ENCODE data around the gene SNRNP27. TPM values are rescaled to one million over a fixed set of nuclear protein-coding genes. Genes with fewer than 3 reads are reported as not detected.

SNRNP27 gene
- total and polyA plus RNA-seq, 9 of the 15 experiments (the other 6 are each of a cell fraction or from before 2014, with no cell fraction given), result 29.2 to 102 (median 65.7) TPM

GRCh38 chr2:69914164-69914949 is 20.6 kb downstream of the SNRNP27 start (continued):
- TF ChIP-seq ZNF398 (CRISPR knock-in tag; IDR thresholded peaks at IDR 0.05), result no peak
- TF ChIP-seq XRCC5 (IDR thresholded peaks at IDR 0.05; ENCODE audit: low read depth, low read length), result peak; percentile 25; the same call in 1 of the 2 replicates
- TF ChIP-seq ZNF512 (tag; IDR thresholded peaks at IDR 0.05), result no peak
- TF ChIP-seq ZNF277 (CRISPR knock-in tag; IDR thresholded peaks at IDR 0.05; ENCODE audit: borderline replicate concordance), result no peak
- TF ChIP-seq RBM34 (IDR thresholded peaks at IDR 0.05; ENCODE audit: borderline replicate concordance, insufficient read depth, low read length), result no peak
- no peak for TF ChIP-seq NFXL1 (CRISPR knock-in tag; IDR thresholded peaks at IDR 0.05)
- TF ChIP-seq SMAD1 (IDR thresholded peaks at IDR 0.05; ENCODE audit: low read depth, low read length, partially characterized antibody), result peak; percentile 63
- TF ChIP-seq FOXK2 (conservative IDR thresholded peaks at IDR 0.05 in 1 of 2, IDR thresholded peaks at IDR 0.05 in 1 of 2; ENCODE audit: low read depth in 2 of 2), result peak; percentile 96 to 97
- no peak for TF ChIP-seq POLR3A (IDR thresholded peaks at IDR 0.05; ENCODE audit: borderline replicate concordance, extremely low read depth, insufficient read depth, insufficient read length)
- no peak for TF ChIP-seq ZNF311 (CRISPR knock-in tag; IDR thresholded peaks at IDR 0.05)
- TF ChIP-seq CCAR2 (IDR thresholded peaks at IDR 0.05; ENCODE audit: low read depth, low read length), result no peak
- no peak for TF ChIP-seq HOMEZ (CRISPR knock-in tag; IDR thresholded peaks at IDR 0.05)
- TF ChIP-seq MAFG (tag; conservative IDR thresholded peaks at IDR 0.05), result no peak
- no peak for TF ChIP-seq KAT2B (IDR thresholded peaks at IDR 0.05; ENCODE audit: low read depth, low read length)
- TF ChIP-seq MLLT1 (IDR thresholded peaks at IDR 0.05), result peak; percentile 80 to 86
- TF ChIP-seq IRF1 (CRISPR knock-in tag; IDR thresholded peaks at IDR 0.05; ENCODE audit: borderline replicate concordance), result peak; percentile 82
- no peak for TF ChIP-seq PTRF (tag; IDR thresholded peaks at IDR 0.05)
